ENCODE results near the gene PXK.
A peak's percentile ranks its signal among the peaks of the same experiment; 100 is the strongest.
"Not testable (repeated sequence)": the region's sequence is repeated elsewhere in the genome, so short reads cannot be mapped to it uniquely, and the experiment has no call there.

The PXK gene

DNA sequence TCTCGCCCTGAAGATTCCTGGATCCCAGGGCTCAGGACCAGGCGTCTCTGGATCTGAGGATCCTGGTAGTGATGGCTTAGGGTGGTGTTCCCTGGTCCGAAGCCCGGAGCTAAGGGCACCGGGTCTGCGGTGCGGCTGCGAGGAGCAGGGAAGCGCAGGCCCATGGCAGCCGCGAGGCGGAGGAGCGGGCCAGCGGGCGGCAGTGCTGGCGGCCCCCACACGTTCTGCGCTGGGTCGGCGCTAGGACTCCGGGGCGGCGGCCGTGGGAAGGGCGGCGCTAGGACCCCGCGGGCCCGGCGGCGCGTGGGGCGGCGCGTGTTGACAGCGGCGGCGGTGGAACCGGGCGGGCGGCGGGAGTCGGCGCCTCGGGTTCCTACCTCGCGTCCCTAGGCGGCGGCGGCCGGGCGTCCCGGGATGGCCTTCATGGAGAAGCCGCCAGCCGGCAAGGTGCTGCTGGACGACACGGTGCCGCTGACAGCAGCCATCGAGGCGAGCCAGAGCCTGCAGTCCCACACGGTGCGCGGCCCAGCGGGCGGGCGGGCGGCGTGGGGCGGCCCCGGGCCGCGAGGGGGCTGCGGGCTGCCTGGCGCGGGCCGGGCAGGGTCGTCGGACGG, at the start of gene PXK:
PXK (plus strand) TSS at position 318 of the 614 bp plus-strand sequence; CDS start at position 415, 97 bp downstream.
- Histone ChIP-seq H3K4me3 (ENCODE audit: low read depth in 1 of 2, low read length in 2 of 2) (peak within 1 kb of the TSS; percentile 85), H3K27ac (ENCODE audit: low read depth, low read length) (no peak within 1 kb of the TSS), H3K36me3 (ENCODE audit: control insufficient read depth in 1 of 2, insufficient read depth in 2 of 2, low read length in 2 of 2) (no peaks in the 10 kb centered on the region), H3K4me1 (ENCODE audit: control insufficient read depth in 1 of 2, insufficient read depth in 2 of 2, low read length in 2 of 2) (peaks cover 18 to 20% of the 10 kb centered on the region in 2 donors), H3K27me3 (ENCODE audit: control insufficient read depth in 1 of 2, insufficient read depth in 2 of 2, low read length in 2 of 2) (no peaks in the 10 kb centered on the region), H3K9ac (ENCODE audit: low read depth in 1 of 2, low read length in 2 of 2) (peak within 1 kb of the TSS; percentile 60 to 78), H3K9me3 (ENCODE audit: control insufficient read depth in 1 of 2, low read length in 2 of 2) (no peaks in the 10 kb centered on the region)

GRCh38 chr3:58285334-58285733, 47.4 kb upstream of the PXK start:
- Histone ChIP-seq H3K4me1 (ENCODE audit: control insufficient read depth in 1 of 2, insufficient read depth in 2 of 2, low read length in 2 of 2) (no peaks in the 10 kb centered on the region), H3K36me3 (ENCODE audit: control insufficient read depth in 1 of 2, insufficient read depth in 2 of 2, low read length in 2 of 2) (peaks cover 7 to 59% of the 10 kb centered on the region in 2 donors), H3K9ac (ENCODE audit: low read depth in 1 of 2, low read length in 2 of 2) (no peak overlapping the region), H3K9me3 (ENCODE audit: control insufficient read depth in 1 of 2, low read length in 2 of 2) (no peaks in the 10 kb centered on the region), H3K4me3 (ENCODE audit: low read depth in 1 of 2, low read length in 2 of 2) (no peak overlapping the region), H3K27me3 (ENCODE audit: control insufficient read depth in 1 of 2, insufficient read depth in 2 of 2, low read length in 2 of 2) (no peaks in the 10 kb centered on the region), H3K27ac (ENCODE audit: low read depth, low read length) (no peak overlapping the region)

- no peaks in the 10 kb centered on the region for H3K27me3 ChIP-seq (ENCODE audit: control insufficient read depth in 1 of 2, insufficient read depth in 2 of 2, low read length in 2 of 2)
- peaks cover 7 to 46% of the 10 kb centered on the region in 2 donors for H3K36me3 ChIP-seq (ENCODE audit: control insufficient read depth in 1 of 2, insufficient read depth in 2 of 2, low read length in 2 of 2)
- no peak overlapping the region for H3K4me3 ChIP-seq (ENCODE audit: low read depth in 1 of 2, low read length in 2 of 2)
- no peaks in the 10 kb centered on the region for H3K9me3 ChIP-seq (ENCODE audit: control insufficient read depth in 1 of 2, low read length in 2 of 2)
- no peaks in the 10 kb centered on the region for H3K4me1 ChIP-seq (ENCODE audit: control insufficient read depth in 1 of 2, insufficient read depth in 2 of 2, low read length in 2 of 2)
- H3K9ac ChIP-seq (ENCODE audit: low read depth in 1 of 2, low read length in 2 of 2), result no peak overlapping the region
- H3K27ac ChIP-seq (ENCODE audit: low read depth, low read length), result no peak overlapping the region
Measured at GRCh38 chr3:58287354-58287753, 45.3 kb upstream of the PXK start.

DNA sequence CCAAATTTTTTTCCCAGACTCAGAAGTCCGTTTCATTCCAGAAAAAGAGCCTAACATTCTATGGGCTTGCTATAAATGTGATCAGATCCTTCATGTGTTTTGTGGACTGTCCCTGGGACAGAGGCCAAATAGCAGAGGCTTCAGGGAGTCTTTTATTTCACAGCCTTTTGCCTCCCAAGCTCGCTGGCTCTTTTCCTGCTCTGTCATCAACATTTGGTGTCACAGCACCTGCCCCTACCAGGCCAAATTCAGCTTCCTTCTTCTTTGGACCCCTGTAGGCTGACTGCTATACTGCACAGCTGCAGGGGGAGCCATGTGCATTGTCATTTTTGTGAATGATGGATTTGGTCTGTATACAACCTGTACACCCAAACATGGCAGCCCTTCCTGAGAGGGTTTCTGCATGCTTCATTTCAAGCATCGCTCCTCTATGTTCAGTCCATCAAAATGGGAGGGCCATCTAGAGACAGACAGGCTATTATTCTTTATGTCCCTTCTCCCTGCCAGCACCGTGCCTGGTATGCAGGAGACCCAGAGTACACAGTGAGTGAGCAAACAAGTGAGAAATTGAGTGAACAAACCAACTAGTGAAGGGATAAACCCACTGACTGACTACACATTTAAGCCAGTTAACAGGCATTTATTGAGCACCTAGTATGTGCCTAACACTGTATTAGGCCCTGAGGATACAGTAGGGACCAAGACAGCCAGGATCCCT, 44.5 kb upstream of the PXK start:
- Histone ChIP-seq H3K9me3 (ENCODE audit: control insufficient read depth in 1 of 2, low read length in 2 of 2) (no peaks in the 10 kb centered on the region), H3K4me1 (ENCODE audit: control insufficient read depth in 1 of 2, insufficient read depth in 2 of 2, low read length in 2 of 2) (no peaks in the 10 kb centered on the region), H3K27me3 (ENCODE audit: control insufficient read depth in 1 of 2, insufficient read depth in 2 of 2, low read length in 2 of 2) (no peaks in the 10 kb centered on the region), H3K9ac (ENCODE audit: low read depth in 1 of 2, low read length in 2 of 2) (no peak overlapping the region), H3K27ac (ENCODE audit: low read depth, low read length) (no peak overlapping the region), H3K36me3 (ENCODE audit: control insufficient read depth in 1 of 2, insufficient read depth in 2 of 2, low read length in 2 of 2) (peaks cover 7 to 44% of the 10 kb centered on the region in 2 donors), H3K4me3 (ENCODE audit: low read depth in 1 of 2, low read length in 2 of 2) (no peak overlapping the region)

GRCh38 chr3:58288964-58289613, 43.6 kb upstream of the PXK start:
- H3K4me1 ChIP-seq (ENCODE audit: control insufficient read depth in 1 of 2, insufficient read depth in 2 of 2, low read length in 2 of 2); H3K27ac ChIP-seq (ENCODE audit: low read depth, low read length); H3K9me3 ChIP-seq (ENCODE audit: control insufficient read depth in 1 of 2, low read length in 2 of 2); H3K27me3 ChIP-seq (ENCODE audit: control insufficient read depth in 1 of 2, insufficient read depth in 2 of 2, low read length in 2 of 2); H3K4me3 ChIP-seq (ENCODE audit: low read depth in 1 of 2, low read length in 2 of 2); H3K9ac ChIP-seq (ENCODE audit: low read depth in 1 of 2, low read length in 2 of 2): not testable (repeated sequence)
- H3K36me3 ChIP-seq (ENCODE audit: control insufficient read depth in 1 of 2, insufficient read depth in 2 of 2, low read length in 2 of 2), result peaks cover 7 to 44% of the 10 kb centered on the region in 2 donors

- not testable (repeated sequence) for H3K27me3 ChIP-seq (ENCODE audit: control insufficient read depth in 1 of 2, insufficient read depth in 2 of 2, low read length in 2 of 2); H3K4me1 ChIP-seq (ENCODE audit: control insufficient read depth in 1 of 2, insufficient read depth in 2 of 2, low read length in 2 of 2); H3K9ac ChIP-seq (ENCODE audit: low read depth in 1 of 2, low read length in 2 of 2); H3K9me3 ChIP-seq (ENCODE audit: control insufficient read depth in 1 of 2, low read length in 2 of 2); H3K27ac ChIP-seq (ENCODE audit: low read depth, low read length); H3K4me3 ChIP-seq (ENCODE audit: low read depth in 1 of 2, low read length in 2 of 2)
- peaks cover 7 to 41% of the 10 kb centered on the region in 2 donors for H3K36me3 ChIP-seq (ENCODE audit: control insufficient read depth in 1 of 2, insufficient read depth in 2 of 2, low read length in 2 of 2)
Measured at GRCh38 chr3:58290446-58290845, 42.2 kb upstream of the PXK start.

- H3K27me3 ChIP-seq (ENCODE audit: control insufficient read depth in 1 of 2, insufficient read depth in 2 of 2, low read length in 2 of 2), result no peaks in the 10 kb centered on the region
- H3K9ac ChIP-seq (ENCODE audit: low read depth in 1 of 2, low read length in 2 of 2), result no peak overlapping the region
- no peaks in the 10 kb centered on the region for H3K4me1 ChIP-seq (ENCODE audit: control insufficient read depth in 1 of 2, insufficient read depth in 2 of 2, low read length in 2 of 2)
- no peaks in the 10 kb centered on the region for H3K9me3 ChIP-seq (ENCODE audit: control insufficient read depth in 1 of 2, low read length in 2 of 2)
- H3K4me3 ChIP-seq (ENCODE audit: low read depth in 1 of 2, low read length in 2 of 2), result no peak overlapping the region
- peaks cover 7 to 40% of the 10 kb centered on the region in 2 donors for H3K36me3 ChIP-seq (ENCODE audit: control insufficient read depth in 1 of 2, insufficient read depth in 2 of 2, low read length in 2 of 2)
- H3K27ac ChIP-seq (ENCODE audit: low read depth, low read length), result no peak overlapping the region
Measured at GRCh38 chr3:58291671-58292338, 40.9 kb upstream of the PXK start.

- H3K36me3 ChIP-seq (ENCODE audit: control insufficient read depth in 1 of 2, insufficient read depth in 2 of 2, low read length in 2 of 2), result peaks cover 0 to 31% of the 10 kb centered on the region in 2 donors
- no peaks in the 10 kb centered on the region for H3K27me3 ChIP-seq (ENCODE audit: control insufficient read depth in 1 of 2, insufficient read depth in 2 of 2, low read length in 2 of 2)
- no peak overlapping the region for H3K9ac ChIP-seq (ENCODE audit: low read depth in 1 of 2, low read length in 2 of 2)
- H3K4me3 ChIP-seq (ENCODE audit: low read depth in 1 of 2, low read length in 2 of 2), result no peak overlapping the region
- H3K9me3 ChIP-seq (ENCODE audit: control insufficient read depth in 1 of 2, low read length in 2 of 2), result no peaks in the 10 kb centered on the region
- no peak overlapping the region for H3K27ac ChIP-seq (ENCODE audit: low read depth, low read length)
- no peaks in the 10 kb centered on the region for H3K4me1 ChIP-seq (ENCODE audit: control insufficient read depth in 1 of 2, insufficient read depth in 2 of 2, low read length in 2 of 2)
Measured at GRCh38 chr3:58292866-58293265, 39.8 kb upstream of the PXK start.

- H3K9ac ChIP-seq (ENCODE audit: low read depth in 1 of 2, low read length in 2 of 2), result no peak overlapping the region
- peaks cover 0 to 25% of the 10 kb centered on the region in 2 donors for H3K36me3 ChIP-seq (ENCODE audit: control insufficient read depth in 1 of 2, insufficient read depth in 2 of 2, low read length in 2 of 2)
- no peak overlapping the region for H3K4me3 ChIP-seq (ENCODE audit: low read depth in 1 of 2, low read length in 2 of 2)
- H3K27me3 ChIP-seq (ENCODE audit: control insufficient read depth in 1 of 2, insufficient read depth in 2 of 2, low read length in 2 of 2), result no peaks in the 10 kb centered on the region
- H3K9me3 ChIP-seq (ENCODE audit: control insufficient read depth in 1 of 2, low read length in 2 of 2), result no peaks in the 10 kb centered on the region
- H3K4me1 ChIP-seq (ENCODE audit: control insufficient read depth in 1 of 2, insufficient read depth in 2 of 2, low read length in 2 of 2), result no peaks in the 10 kb centered on the region
- H3K27ac ChIP-seq (ENCODE audit: low read depth, low read length), result no peak overlapping the region
Measured at GRCh38 chr3:58293516-58293915, 39.2 kb upstream of the PXK start.

DNA sequence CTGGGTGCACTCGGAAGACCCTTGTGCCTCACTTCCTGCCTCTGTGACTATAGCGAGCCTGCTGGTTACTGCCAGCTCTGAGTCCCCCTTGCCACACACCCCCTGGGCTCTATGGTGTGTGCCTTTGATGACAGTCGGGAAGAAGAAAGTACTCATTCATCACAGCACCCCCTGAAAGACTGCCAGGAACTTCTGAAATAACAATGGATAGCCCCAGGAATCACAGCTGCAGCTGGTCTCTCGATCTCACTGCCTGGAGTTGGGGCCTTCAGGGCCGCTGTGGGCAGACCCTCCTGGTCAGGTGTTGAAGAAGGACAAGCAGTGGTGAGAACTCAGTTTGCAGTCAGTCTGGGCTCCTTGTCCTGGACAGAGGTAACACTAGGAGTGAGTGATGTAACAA, 36.4 kb upstream of the PXK start:
- Histone ChIP-seq H3K9ac (ENCODE audit: low read depth in 1 of 2, low read length in 2 of 2) (no peak overlapping the region), H3K27me3 (ENCODE audit: control insufficient read depth in 1 of 2, insufficient read depth in 2 of 2, low read length in 2 of 2) (peaks cover 0 to 3% of the 10 kb centered on the region in 2 donors), H3K27ac (ENCODE audit: low read depth, low read length) (no peak overlapping the region), H3K36me3 (ENCODE audit: control insufficient read depth in 1 of 2, insufficient read depth in 2 of 2, low read length in 2 of 2) (peaks cover 0 to 21% of the 10 kb centered on the region in 2 donors), H3K4me1 (ENCODE audit: control insufficient read depth in 1 of 2, insufficient read depth in 2 of 2, low read length in 2 of 2) (no peaks in the 10 kb centered on the region), H3K9me3 (ENCODE audit: control insufficient read depth in 1 of 2, low read length in 2 of 2) (no peaks in the 10 kb centered on the region), H3K4me3 (ENCODE audit: low read depth in 1 of 2, low read length in 2 of 2) (no peak overlapping the region)

All from duodenal mucosa (tissue), 2 donors.